OCI-LY7 (cell line): ENCODE results near the gene SYN1. TPM values are rescaled to one million over a fixed set of nuclear protein-coding genes. Genes with fewer than 3 reads are reported as not detected.

Experiments used
- BruUV-seq: library from RNA; stranded (reverse); fragments of 400-500 nt; replicated peaks from 2 replicates; lab custom pipeline; 2021; lab: Mats Ljungman, UMichigan
- CTCF ChIA-PET: fragments of 300-600 bp; sonication (Branson Sonifier 250); formaldehyde crosslinking; loops from one replicate; lab custom pipeline; 2022; ENCODE audit warnings: antibody characterized with exemption; ENCODE audit not compliant: unreplicated experiment; lab: Charles Lee
- POLR2A ChIA-PET: fragments of 300-600 bp; sonication (Branson Sonifier 250); formaldehyde crosslinking; loops from one replicate; lab custom pipeline; 2022; ENCODE audit warnings: antibody characterized with exemption; lab: Charles Lee
- DNase-seq: peaks from one replicate; pipeline ENCODE4 v3.0.0-alpha.2; 2015; ENCODE audit warnings: low spot score
- H2AFZ ChIP-seq: fragments of 200-600 bp; sonication (generic), shearing (Covaris generic); 2 replicates; pipeline ENCODE4 v1.6.1; 2014; ENCODE audit warnings: mild to moderate bottlenecking, antibody characterized with exemption, low read length, moderate library complexity
- H3K27ac ChIP-seq: fragments of 200-600 bp; sonication (generic); 2 replicates; pipeline ENCODE4 v1.5.1; 2014; ENCODE audit warnings: mixed run types, low read depth, mild to moderate bottlenecking, moderate library complexity, low read length, inconsistent platforms; ENCODE audit not compliant: poor library complexity, severe bottlenecking
- H3K36me3 ChIP-seq: fragments of 200-600 bp; sonication (generic); 2 replicates; pipeline ENCODE4 v1.6.1; 2014; ENCODE audit warnings: mild to moderate bottlenecking, antibody characterized with exemption, low read length, moderate library complexity, mixed read lengths; ENCODE audit not compliant: insufficient read depth
- H3K4me1 ChIP-seq: fragments of 200-600 bp; sonication (generic); 2 replicates; pipeline ENCODE4 v1.5.1; 2014; ENCODE audit warnings: mild to moderate bottlenecking, low read length; ENCODE audit not compliant: insufficient read depth, poor library complexity, severe bottlenecking
- H3K4me2 ChIP-seq: fragments of 200-600 bp; sonication (generic); 2 replicates; pipeline ENCODE4 v1.6.1; 2014; ENCODE audit warnings: mild to moderate bottlenecking, low read length
- H3K4me3 ChIP-seq: fragments of 200-600 bp; sonication (generic); 2 replicates; pipeline ENCODE4 v1.5.1; 2014; ENCODE audit warnings: mild to moderate bottlenecking, low read depth, low read length; ENCODE audit not compliant: poor library complexity, severe bottlenecking
- H3K79me2 ChIP-seq: fragments of 200-600 bp; sonication (generic); 2 replicates; pipeline ENCODE4 v1.6.1; 2016; ENCODE audit warnings: low read depth, mild to moderate bottlenecking, low read length, moderate library complexity, mixed read lengths; ENCODE audit not compliant: insufficient read depth
- H3K9me2 ChIP-seq: fragments of 200-600 bp; sonication (generic); 2 replicates; pipeline ENCODE4 v1.6.1; 2016; ENCODE audit warnings: mild to moderate bottlenecking, low read length, mixed read lengths; ENCODE audit not compliant: insufficient read depth
- H3K9me3 ChIP-seq: fragments of 200-600 bp; sonication (generic); 2 replicates; pipeline ENCODE4 v1.6.1; 2014; ENCODE audit warnings: mild to moderate bottlenecking, mixed run types, low read length, mixed read lengths
- H4K20me1 ChIP-seq: fragments of 200-600 bp; sonication (generic); 2 replicates; pipeline ENCODE4 v1.6.1; 2014; ENCODE audit warnings: mild to moderate bottlenecking, antibody characterized with exemption, low read length, moderate library complexity, mixed read lengths; ENCODE audit not compliant: insufficient read depth
- EZH2phosphoT487 ChIP-seq: fragments of 200-600 bp; sonication (generic); IDR thresholded peaks from 2 replicates; pipeline ENCODE4 v1.6.1; 2018; ENCODE audit warnings: low read depth, borderline replicate concordance, mild to moderate bottlenecking, mixed run types, antibody characterized with exemption, low read length, moderate library complexity, mixed read lengths
- intact Hi-C: fragments of 100-400 bp; cut with micrococcal nuclease; formaldehyde crosslinking; loops from one replicate; pipeline ENCODE4 v1.10.0; 2022; ENCODE audit not compliant: unreplicated experiment
- total RNA-seq, 2 experiments: library from RNA; depleted of rRNA in 1 of 2; stranded (reverse); fragments of >200 nt in 1 of 2; shearing (Covaris generic) in 1 of 2; gene quantifications; 2 replicates each; pipeline ENCODE4 v1.2.3, GENCODE V29; 2014 to 2022
- TF ChIP-seq, protein P1 (sequence below): fragments of 200-600 bp; sonication (generic); conservative IDR thresholded peaks from 2 replicates; pipeline ENCODE4 v1.5.1; 2014; ENCODE audit warnings: mild to moderate bottlenecking, antibody characterized with exemption, low read length, moderate library complexity, mixed read lengths

The SYN1 gene
- total RNA-seq, 2 experiments from 2014 or later, result not detected

DNA sequence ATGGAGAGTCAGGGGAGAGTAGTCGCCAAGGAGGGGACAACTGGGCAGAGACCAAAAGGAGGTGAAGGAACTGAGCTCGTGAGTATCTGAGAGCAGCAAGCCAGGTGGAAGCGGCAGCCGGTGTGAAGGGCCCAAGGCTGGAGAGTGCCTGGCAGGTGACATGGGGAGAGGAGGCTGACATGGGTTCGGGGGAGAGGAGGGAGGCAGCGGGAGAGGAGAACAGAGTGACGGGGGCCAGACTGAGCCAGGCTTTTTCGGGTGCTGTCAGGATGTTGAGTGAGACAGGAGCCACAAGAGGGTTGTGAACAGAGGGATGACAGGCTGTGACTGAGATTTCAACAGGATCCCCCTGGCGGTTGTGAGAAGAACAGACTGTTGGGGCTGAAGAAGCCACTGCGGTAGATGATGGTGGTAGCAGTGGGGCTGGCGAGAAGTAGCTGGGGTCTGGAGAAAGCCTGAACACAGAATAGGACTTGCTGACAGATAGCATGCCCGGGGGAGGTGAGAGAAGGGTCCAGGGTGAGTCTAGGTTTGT lies 25.0 kb upstream of the SYN1 start:
- Histone ChIP-seq H2AFZ (no peak overlapping the region), H3K4me2 (no peak overlapping the region), H3K4me1 (peaks cover 11% of the 10 kb centered on the region), H3K9me2 (no peaks in the 10 kb centered on the region), H3K36me3 (peaks cover 55% of the 10 kb centered on the region), H3K4me3 (no peak overlapping the region), H3K79me2 (peaks cover 17% of the 10 kb centered on the region; the same call in 1 of the 2 replicates), H4K20me1 (no peaks in the 10 kb centered on the region), H3K27ac (no peak overlapping the region), H3K9me3 (no peaks in the 10 kb centered on the region)
- BruUV-seq, result no TSS peak
- ChIA-PET POLR2A (interaction anchor here (1.1 kb wide), 1 partner anchor 130 kb away, joined by 3 read pairs; no protein-coding TSS in a partner anchor), CTCF (interaction anchor here (0.6 kb wide), 1 partner anchor 314 kb away, joined by 3 read pairs; no protein-coding TSS in a partner anchor)
- no peak for DNase-seq
- intact Hi-C loops, result loop anchor here (10.0 kb wide), 1 partner anchor 150 kb away; no protein-coding TSS in a partner anchor
- TF ChIP-seq EZH2phosphoT487, result no peak
- TF ChIP-seq, protein P1, sequence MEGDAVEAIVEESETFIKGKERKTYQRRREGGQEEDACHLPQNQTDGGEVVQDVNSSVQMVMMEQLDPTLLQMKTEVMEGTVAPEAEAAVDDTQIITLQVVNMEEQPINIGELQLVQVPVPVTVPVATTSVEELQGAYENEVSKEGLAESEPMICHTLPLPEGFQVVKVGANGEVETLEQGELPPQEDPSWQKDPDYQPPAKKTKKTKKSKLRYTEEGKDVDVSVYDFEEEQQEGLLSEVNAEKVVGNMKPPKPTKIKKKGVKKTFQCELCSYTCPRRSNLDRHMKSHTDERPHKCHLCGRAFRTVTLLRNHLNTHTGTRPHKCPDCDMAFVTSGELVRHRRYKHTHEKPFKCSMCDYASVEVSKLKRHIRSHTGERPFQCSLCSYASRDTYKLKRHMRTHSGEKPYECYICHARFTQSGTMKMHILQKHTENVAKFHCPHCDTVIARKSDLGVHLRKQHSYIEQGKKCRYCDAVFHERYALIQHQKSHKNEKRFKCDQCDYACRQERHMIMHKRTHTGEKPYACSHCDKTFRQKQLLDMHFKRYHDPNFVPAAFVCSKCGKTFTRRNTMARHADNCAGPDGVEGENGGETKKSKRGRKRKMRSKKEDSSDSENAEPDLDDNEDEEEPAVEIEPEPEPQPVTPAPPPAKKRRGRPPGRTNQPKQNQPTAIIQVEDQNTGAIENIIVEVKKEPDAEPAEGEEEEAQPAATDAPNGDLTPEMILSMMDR, result no peak

DNA sequence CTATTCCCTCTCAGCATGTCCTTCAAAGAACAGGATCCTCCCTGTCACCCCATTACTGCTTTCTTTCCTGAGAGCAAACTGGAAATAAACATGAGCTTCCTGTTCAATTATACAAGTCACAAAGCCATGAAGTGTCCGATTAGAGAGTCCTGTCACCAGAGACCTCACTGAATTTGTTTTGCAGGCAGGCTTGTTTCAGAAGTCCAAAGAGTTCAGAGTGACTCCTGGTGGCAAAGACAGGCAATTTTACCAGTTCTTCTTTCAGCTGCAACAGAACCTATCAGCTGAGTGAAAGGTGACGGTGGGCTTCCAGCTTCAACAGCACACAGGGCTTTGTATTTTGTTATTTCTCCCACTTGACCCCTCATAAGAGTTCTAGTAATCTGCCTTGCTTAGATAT lies 24.3 kb upstream of the SYN1 start:
- no peaks in the 10 kb centered on the region for H3K9me2 ChIP-seq
- H3K27ac ChIP-seq, result no peak overlapping the region
- no peak overlapping the region for H2AFZ ChIP-seq
- no peak overlapping the region for H3K4me2 ChIP-seq
- H4K20me1 ChIP-seq, result no peaks in the 10 kb centered on the region
- DNase-seq, result no peak
- BruUV-seq, result no TSS peak
- H3K79me2 ChIP-seq, result peaks cover 10% of the 10 kb centered on the region; the same call in 1 of the 2 replicates
- ChIA-PET CTCF (interaction anchor here (0.6 kb wide), 1 partner anchor 21 kb away, joined by 3 read pairs; no protein-coding TSS in a partner anchor), POLR2A (interaction anchor here (1.1 kb wide), 1 partner anchor 129 kb away, joined by 3 read pairs; no protein-coding TSS in a partner anchor)
- intact Hi-C loops, result loop anchor here (10.0 kb wide), 1 partner anchor 149 kb away; no protein-coding TSS in a partner anchor
- TF ChIP-seq, protein P1, result peak; percentile 54
- TF ChIP-seq EZH2phosphoT487, result no peak
- H3K4me3 ChIP-seq, result no peak overlapping the region
- H3K36me3 ChIP-seq, result peaks cover 62% of the 10 kb centered on the region
- peaks cover 8% of the 10 kb centered on the region for H3K4me1 ChIP-seq
- no peaks in the 10 kb centered on the region for H3K9me3 ChIP-seq

DNA sequence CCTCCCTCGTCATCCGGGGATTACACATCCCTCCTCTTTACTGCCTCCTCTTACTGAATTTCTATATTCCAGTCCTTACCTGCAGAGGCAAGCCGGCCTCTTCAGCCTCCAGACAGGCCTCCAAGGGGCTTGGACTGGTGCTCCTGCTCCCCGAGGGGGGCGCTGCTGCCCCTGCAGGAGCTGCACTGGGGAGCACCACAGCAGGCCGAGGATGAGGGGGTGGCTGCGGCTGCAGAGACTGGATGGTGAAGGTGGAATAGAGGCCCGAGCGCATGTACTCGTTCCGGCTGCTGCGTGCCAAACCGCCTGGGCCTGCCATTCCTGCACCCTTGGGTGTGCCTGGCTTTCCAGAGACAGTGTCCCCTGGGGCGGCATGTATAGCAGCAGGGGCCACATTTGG lies 19.2 kb upstream of the SYN1 start:
- no peak for DNase-seq
- Histone ChIP-seq H3K9me3 (no peaks in the 10 kb centered on the region), H2AFZ (no peak overlapping the region), H3K27ac (no peak overlapping the region), H3K4me1 (no peaks in the 10 kb centered on the region), H3K9me2 (no peaks in the 10 kb centered on the region), H3K4me2 (no peak overlapping the region), H4K20me1 (no peaks in the 10 kb centered on the region), H3K79me2 (no peaks in the 10 kb centered on the region), H3K4me3 (no peak overlapping the region), H3K36me3 (peaks cover 84% of the 10 kb centered on the region)
- POLR2A ChIA-PET, result no interaction called here
- CTCF ChIA-PET, result no interaction called here
- intact Hi-C loops, result no loop called here
- BruUV-seq, result no TSS peak
- TF ChIP-seq, protein P1, result no peak
- no peak for TF ChIP-seq EZH2phosphoT487
